T-helper 22 cell (primary cell): ENCODE measurements around the gene WWP2.
"Not testable (repeated sequence)": the region's sequence is repeated elsewhere in the genome, so short reads cannot be mapped to it uniquely, and the experiment has no call there.

ENCODE experiments used
- DNase-seq: peaks from one replicate; pipeline ENCODE4 v3.0.0-alpha.2; 2020; ENCODE audit warnings: low read depth

WWP2 gene

GRCh38 chr16:69943241-69944036, 181.3 kb downstream of the WWP2 start:
- not testable (repeated sequence) for DNase-seq

GRCh38 chr16:69950411-69950810, 188.3 kb downstream of the WWP2 start:
- DNase-seq, result not testable (repeated sequence)

DNA sequence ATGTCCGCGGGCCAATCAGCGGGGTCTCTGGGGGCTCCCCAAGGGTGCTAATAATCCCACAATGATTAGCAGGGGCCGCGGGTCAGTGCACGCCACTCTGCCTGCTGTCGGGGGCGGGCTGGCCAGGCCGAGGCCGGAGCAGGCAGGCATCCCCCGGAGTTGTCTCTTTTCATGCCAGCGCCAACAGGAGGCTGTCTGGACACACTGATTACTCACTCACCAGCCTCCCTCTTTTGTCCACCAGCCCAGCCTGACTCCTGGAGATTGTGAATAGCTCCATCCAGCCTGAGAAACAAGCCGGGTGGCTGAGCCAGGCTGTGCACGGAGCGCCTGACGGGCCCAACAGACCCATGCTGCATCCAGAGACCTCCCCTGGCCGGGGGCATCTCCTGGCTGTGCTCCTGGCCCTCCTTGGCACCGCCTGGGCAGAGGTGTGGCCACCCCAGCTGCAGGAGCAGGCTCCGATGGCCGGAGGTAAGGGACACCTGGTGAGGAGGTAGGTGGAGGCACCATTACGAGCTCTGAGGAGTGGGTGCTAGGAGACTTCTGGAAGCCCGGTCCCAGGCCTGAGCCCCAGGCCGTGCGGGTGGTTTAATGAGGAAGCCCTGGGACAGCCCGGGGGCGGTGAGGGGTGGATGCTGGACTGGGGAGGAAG, 189.0 kb downstream of the WWP2 start, which contains the start of gene CLEC18A:
Gene CLEC18A (plus strand): TSS at position 318 of the 655 bp plus-strand sequence. CDS start 33 bp downstream, at position 351.
- not testable (repeated sequence) for DNase-seq

GRCh38 chr16:69951672-69952031, 189.5 kb downstream of the WWP2 start:
- not testable (repeated sequence) for DNase-seq

DNA sequence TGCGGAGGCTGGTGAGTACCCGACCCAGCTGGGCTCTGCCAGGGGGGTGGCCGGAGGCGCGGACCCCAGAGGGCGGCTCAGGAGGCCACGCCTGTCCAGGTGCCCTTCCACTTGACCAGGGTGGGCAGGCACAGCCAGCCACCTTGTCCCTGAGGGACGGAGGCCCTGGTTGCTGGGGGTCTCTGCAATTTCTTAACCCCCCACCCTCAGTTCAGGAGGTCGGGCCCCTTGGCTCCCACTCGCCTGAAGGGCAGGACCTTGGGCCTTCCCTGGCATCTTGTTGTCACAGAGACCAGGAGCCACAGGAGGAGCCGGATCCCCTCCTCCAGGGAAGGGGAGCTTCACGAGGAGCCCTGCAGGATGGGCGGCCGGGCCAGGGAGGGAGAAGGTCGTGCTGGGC, 190.0 kb downstream of the WWP2 start:
- DNase-seq, result not testable (repeated sequence)

DNA sequence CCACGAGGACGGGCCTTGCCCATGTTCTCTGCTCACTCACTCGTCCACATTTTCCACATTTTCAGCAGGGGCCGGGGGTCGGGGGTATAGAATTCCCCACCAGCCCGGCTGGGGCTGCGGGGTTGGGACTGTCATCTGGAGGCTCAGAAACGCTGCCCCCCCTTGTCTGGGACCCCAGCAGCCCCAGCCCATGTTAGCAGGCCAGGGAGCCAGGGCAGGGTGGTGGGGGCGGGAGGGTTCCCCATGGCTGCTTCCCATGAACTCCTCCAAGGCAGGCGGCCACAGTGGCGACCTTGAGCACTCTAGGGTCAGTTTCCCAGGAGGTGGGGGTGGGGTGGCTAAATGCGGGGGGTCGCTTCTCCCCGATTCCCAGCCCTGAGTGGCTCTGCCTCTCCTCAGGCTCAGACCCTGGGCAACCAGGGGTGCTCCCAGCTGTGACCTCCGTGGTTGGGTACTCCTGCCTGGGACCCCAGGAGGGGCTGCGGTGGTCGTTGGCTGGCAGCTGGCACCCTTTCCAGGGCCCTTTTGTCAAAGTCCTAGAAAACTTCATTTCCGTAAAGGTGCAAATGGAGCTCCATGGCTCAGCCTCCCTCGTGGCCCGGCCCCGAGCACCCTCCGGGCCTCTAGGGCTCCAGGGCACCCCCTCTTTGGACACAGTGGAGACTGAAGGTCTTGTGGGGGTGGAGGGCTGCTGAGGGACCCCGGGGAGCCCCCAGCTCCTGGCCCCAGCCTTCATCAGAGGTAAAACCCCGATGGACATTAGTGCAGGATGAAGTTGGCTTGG, 190.6 kb downstream of the WWP2 start:
- not testable (repeated sequence) for DNase-seq

DNA sequence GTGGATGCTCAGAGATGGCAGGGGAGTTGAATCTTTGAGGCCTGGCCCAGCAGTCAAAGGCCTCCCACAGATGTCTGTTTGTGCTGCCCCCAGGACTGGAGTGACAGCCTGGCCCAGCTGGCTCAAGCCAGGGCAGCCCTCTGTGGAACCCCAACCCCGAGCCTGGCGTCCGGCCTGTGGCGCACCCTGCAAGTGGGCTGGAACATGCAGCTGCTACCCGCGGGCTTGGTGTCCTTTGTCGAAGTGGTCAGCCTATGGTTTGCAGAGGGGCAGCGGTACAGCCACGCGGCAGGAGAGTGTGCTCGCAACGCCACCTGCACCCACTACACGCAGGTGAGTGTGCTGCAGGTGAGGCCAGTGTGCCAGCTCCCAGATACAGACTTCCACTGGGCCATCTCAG, 192.1 kb downstream of the WWP2 start:
- DNase-seq, result not testable (repeated sequence)

DNA sequence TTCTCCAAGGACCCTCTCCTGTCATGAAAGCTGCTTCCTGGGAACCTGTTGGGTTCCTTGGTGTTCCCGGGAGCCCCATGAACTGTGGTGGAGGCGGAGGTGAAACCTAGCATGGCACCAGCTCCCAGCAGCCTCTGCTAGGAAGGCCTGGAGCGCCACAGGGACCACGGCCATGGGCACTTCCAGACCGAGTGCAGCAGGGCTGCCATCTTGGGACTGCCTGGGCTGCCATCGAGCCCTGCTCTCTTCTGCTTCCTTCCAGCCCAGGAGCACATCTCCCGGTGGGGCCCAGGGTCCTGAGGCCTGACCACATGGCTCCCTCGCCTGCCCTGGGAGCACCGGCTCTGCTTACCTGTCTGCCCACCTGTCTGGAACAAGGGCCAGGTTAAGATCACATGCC, 201.2 kb downstream of the WWP2 start:
- DNase-seq, result not testable (repeated sequence)

- not testable (repeated sequence) for DNase-seq
Measured at GRCh38 chr16:69964960-69965660, 203.0 kb downstream of the WWP2 start.

- DNase-seq, result not testable (repeated sequence)
Measured at GRCh38 chr16:69965661-69966054, 203.5 kb downstream of the WWP2 start.

DNA sequence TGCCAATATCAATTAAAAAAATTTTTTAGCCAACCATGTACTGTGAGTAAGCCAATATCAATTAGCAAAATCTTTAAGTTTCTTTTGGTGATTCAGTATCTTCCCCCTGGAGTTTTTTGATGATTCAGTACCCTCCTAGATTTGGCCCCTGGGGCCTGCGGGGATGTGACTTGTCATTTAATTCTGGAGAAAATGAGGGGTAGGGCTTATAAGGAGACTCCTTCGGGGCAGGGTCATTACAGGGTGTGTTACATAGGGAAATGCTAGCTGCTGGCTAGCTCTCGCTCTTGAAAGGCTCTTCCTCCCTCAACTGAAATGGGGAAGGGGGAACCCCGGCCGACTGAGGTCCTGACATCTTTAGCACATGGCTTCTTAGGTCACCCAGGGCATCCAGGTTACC, 205.6 kb downstream of the WWP2 start:
- DNase-seq, result not testable (repeated sequence)

DNA sequence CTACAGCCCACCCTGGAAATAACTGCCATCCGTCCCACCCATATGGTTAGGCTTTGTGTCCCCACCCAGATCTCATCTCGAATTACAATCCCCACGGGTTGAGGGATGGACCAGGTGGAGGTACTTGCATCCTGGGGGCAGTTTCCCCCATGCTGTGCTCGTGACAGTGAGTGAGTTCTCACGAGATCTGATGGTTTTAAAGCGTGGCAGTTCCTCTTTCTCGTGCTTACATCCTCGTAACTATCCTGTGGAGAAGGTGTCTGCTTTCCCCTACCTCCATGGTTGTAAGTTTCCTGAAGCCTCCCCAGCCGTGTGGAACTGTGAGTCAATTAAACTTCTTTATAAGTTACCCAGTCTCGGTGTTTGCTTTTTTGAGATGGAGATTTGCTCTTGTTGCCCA, 206.0 kb downstream of the WWP2 start:
- DNase-seq, result not testable (repeated sequence)

DNA sequence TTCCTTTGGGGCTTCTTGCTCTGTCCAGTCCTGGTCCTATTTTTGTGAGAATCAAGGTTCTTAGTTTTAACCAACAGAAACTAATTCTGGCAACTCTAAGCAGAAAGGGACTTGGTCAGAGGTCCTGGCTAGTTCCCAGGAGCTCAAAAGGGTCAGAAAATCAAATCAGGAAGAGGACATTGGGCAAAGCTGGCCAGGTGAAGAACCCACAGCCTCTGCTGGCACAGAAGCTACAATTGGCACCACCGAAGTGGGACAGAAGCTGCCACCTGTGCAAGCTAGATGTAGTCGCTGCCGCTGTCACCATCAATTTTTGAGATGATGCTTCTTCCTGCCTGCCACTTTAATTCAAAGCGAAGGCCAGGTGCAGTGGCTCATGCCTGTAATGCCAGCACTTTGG, 207.5 kb downstream of the WWP2 start:
- DNase-seq, result not testable (repeated sequence)

- not testable (repeated sequence) for DNase-seq
Measured at GRCh38 chr16:69972120-69972519, 210.0 kb downstream of the WWP2 start.

DNA sequence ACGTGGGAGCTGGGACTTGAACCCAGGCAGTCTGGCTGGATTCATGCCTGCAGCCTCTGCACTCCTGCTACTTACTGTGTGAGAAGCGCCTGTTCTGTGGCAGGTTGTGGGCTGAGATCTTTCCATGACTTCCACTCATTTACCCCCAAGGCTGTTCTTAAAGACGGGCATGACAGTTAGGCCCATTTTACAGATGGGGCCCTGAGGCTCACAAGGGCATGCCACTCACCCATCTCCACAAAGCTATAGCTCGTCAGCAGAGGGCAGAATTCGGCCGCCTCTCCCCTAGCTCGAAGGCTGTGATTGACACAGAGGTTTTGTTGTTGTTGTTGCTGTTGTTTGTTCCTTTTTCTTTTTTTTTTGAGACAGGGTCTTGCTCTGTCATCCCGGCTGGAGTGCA, 210.8 kb downstream of the WWP2 start:
- DNase-seq, result not testable (repeated sequence)

- not testable (repeated sequence) for DNase-seq
Measured at GRCh38 chr16:69985196-69985595, 223.1 kb downstream of the WWP2 start.
